Measurements from ENCODE around the gene TMEM233.

Gene TMEM233

DNA sequence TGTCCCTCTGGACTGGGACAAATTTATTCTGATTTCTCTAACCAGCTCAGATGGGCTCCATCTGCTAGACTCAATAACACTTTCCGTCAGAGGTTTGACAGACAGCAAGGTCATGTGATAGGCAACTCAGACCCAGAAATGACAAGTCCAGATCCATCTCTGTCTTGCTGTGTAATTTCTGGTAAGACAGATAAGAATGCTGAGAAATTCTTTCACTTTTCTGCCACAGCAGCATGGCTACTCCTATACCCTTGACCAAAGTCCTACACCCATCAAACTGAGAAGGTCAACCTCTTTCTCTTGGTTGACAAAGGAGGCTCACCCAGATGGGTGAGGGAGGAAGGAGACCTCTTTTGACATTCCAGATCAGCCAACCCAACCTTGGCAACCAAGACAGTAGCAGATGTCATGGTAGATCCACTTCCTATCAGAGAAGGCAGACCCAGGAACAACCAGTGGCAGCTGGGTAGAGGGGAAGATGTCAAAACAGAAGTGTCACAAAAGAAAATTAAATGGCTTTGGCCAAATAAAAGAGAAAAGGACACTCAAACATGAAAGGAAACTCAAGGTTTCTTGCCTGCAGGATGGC is 37.5 kb downstream of the TMEM233 start:
- no CpG with 5 or more reads among the region's 1 CpG for WGBS (ENCODE audit: extremely low coverage, insufficient coverage, insufficient read length)
- no peaks in the 10 kb centered on the region for H3K4me1 ChIP-seq (ENCODE audit: control insufficient read depth in 1 of 2, insufficient read depth in 2 of 2, low read length in 2 of 2)
- no peak overlapping the region for H4K8ac ChIP-seq (ENCODE audit: low read depth, low read length)
- H3K23ac ChIP-seq (ENCODE audit: low read length), result no peak overlapping the region
- no peak overlapping the region for H2BK120ac ChIP-seq (ENCODE audit: insufficient read depth, low read length, poor library complexity)
- H3K79me2 ChIP-seq (ENCODE audit: control insufficient read depth, insufficient read depth, low read length, poor library complexity), result no peaks in the 10 kb centered on the region
- no peak overlapping the region for H3K14ac ChIP-seq (ENCODE audit: low read length)
- no peaks in the 10 kb centered on the region for H3K36me3 ChIP-seq (ENCODE audit: control insufficient read depth in 1 of 2, insufficient read depth in 2 of 2, low read length in 2 of 2)
- H4K91ac ChIP-seq (ENCODE audit: low read depth, low read length), result no peak overlapping the region
- no peak overlapping the region for H3K4me3 ChIP-seq (ENCODE audit: low read depth, low read length)
- H3K18ac ChIP-seq (ENCODE audit: low read length), result no peak overlapping the region
- H3K9me3 ChIP-seq (ENCODE audit: insufficient read depth, low read depth, low read length), result no peaks in the 10 kb centered on the region
- H3K4me2 ChIP-seq (ENCODE audit: low read length), result no peak overlapping the region
- no peak overlapping the region for H3K4ac ChIP-seq (ENCODE audit: low read depth, low read length)
- H3K79me1 ChIP-seq (ENCODE audit: low read length), result no peaks in the 10 kb centered on the region
- no peak for DNase-seq
- no peak overlapping the region for H2BK5ac ChIP-seq (ENCODE audit: low read depth, low read length, poor library complexity)
- no peak overlapping the region for H4K12ac ChIP-seq (ENCODE audit: low read depth, low read length)
- no peak overlapping the region for H2BK12ac ChIP-seq (ENCODE audit: low read length)
- H3K27me3 ChIP-seq (ENCODE audit: insufficient read depth, low read length), result no peaks in the 10 kb centered on the region
- H2AK5ac ChIP-seq (ENCODE audit: low read length), result no peak overlapping the region
- H3K27ac ChIP-seq (ENCODE audit: low read depth, low read length), result no peak overlapping the region
- no peak overlapping the region for H3K9ac ChIP-seq (ENCODE audit: low read length)
- H2AFZ ChIP-seq (ENCODE audit: insufficient read depth, low read length, poor library complexity), result no peak overlapping the region

DNA sequence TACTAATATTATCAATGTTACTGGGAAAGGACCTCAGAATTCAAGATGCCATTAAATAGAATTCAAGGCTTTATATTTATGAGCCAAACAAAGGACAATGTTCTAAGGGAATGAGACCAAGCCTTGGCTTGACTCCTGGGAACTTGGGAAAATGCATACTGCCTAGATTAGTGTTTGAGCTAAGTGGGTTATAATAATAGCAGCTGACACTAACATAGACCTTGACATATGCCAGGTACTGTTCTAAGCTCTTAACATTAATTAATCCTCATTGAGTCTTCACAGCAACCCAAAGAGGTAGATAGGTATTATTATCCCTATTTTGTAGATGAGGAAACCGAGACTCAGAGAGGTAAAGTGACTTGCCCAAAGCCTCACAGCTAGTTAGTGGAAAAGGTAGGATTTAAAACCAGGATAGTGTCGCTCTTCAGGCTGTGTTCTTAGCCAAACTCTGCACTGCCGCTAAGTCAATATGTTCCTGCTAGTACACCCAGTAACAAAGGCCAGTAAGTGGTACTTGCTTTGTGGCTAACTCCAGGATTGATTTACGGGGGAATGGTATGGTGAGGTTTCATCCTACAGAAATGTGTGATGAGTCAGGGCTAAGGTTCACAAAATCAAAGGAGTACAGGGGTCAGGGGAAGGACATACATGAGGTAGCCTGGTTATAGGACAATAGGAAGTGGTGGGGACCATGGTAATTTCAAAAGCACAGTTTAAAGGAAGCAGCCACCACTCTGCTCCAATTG is 38.5 kb downstream of the TMEM233 start:
- DNase-seq, result no peak
- no peak overlapping the region for H4K91ac ChIP-seq (ENCODE audit: low read depth, low read length)
- no peaks in the 10 kb centered on the region for H3K36me3 ChIP-seq (ENCODE audit: control insufficient read depth in 1 of 2, insufficient read depth in 2 of 2, low read length in 2 of 2)
- no peak overlapping the region for H4K8ac ChIP-seq (ENCODE audit: low read depth, low read length)
- WGBS (ENCODE audit: extremely low coverage, insufficient coverage, insufficient read length), result no CpG with 5 or more reads among the region's 4 CpGs
- no peaks in the 10 kb centered on the region for H3K4me1 ChIP-seq (ENCODE audit: control insufficient read depth in 1 of 2, insufficient read depth in 2 of 2, low read length in 2 of 2)
- H3K23ac ChIP-seq (ENCODE audit: low read length), result no peak overlapping the region
- H3K4me3 ChIP-seq (ENCODE audit: low read depth, low read length), result no peak overlapping the region
- no peaks in the 10 kb centered on the region for H3K79me1 ChIP-seq (ENCODE audit: low read length)
- H3K27me3 ChIP-seq (ENCODE audit: insufficient read depth, low read length), result no peaks in the 10 kb centered on the region
- no peak overlapping the region for H3K4ac ChIP-seq (ENCODE audit: low read depth, low read length)
- no peak overlapping the region for H3K18ac ChIP-seq (ENCODE audit: low read length)
- H2AK5ac ChIP-seq (ENCODE audit: low read length), result no peak overlapping the region
- no peak overlapping the region for H2BK12ac ChIP-seq (ENCODE audit: low read length)
- H4K12ac ChIP-seq (ENCODE audit: low read depth, low read length), result no peak overlapping the region
- no peak overlapping the region for H2BK120ac ChIP-seq (ENCODE audit: insufficient read depth, low read length, poor library complexity)
- H2BK5ac ChIP-seq (ENCODE audit: low read depth, low read length, poor library complexity), result no peak overlapping the region
- no peak overlapping the region for H3K9ac ChIP-seq (ENCODE audit: low read length)
- H3K14ac ChIP-seq (ENCODE audit: low read length), result no peak overlapping the region
- no peaks in the 10 kb centered on the region for H3K9me3 ChIP-seq (ENCODE audit: insufficient read depth, low read depth, low read length)
- no peaks in the 10 kb centered on the region for H3K79me2 ChIP-seq (ENCODE audit: control insufficient read depth, insufficient read depth, low read length, poor library complexity)
- H2AFZ ChIP-seq (ENCODE audit: insufficient read depth, low read length, poor library complexity), result no peak overlapping the region
- no peak overlapping the region for H3K4me2 ChIP-seq (ENCODE audit: low read length)
- no peak overlapping the region for H3K27ac ChIP-seq (ENCODE audit: low read depth, low read length)

DNA sequence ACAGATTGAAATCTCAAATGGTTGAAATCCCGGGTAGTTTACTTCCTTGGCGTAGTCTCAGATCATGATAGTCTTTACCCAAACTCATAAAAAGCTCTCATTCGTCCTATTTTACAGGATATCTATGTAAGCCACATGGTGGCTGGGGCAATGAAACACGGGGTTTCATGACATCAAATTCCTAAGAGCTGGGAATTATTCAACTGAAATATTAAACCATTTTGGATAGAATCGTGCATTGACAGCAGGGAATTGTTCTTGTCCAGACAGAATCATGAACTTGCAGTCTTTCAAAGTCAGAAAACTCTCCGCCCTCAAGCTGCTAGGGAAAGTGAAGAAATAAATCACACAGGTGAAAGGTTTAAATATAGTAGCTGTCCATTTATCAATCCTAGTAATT is 41.2 kb downstream of the TMEM233 start:
- Histone ChIP-seq H3K79me1 (ENCODE audit: low read length) (no peaks in the 10 kb centered on the region), H3K27me3 (ENCODE audit: insufficient read depth, low read length) (no peaks in the 10 kb centered on the region), H2AK5ac (ENCODE audit: low read length) (no peak overlapping the region), H3K23ac (ENCODE audit: low read length) (no peak overlapping the region), H3K4me2 (ENCODE audit: low read length) (no peak overlapping the region), H2BK120ac (ENCODE audit: insufficient read depth, low read length, poor library complexity) (no peak overlapping the region), H3K36me3 (ENCODE audit: control insufficient read depth in 1 of 2, insufficient read depth in 2 of 2, low read length in 2 of 2) (no peaks in the 10 kb centered on the region), H2BK5ac (ENCODE audit: low read depth, low read length, poor library complexity) (no peak overlapping the region), H4K12ac (ENCODE audit: low read depth, low read length) (no peak overlapping the region), H2BK12ac (ENCODE audit: low read length) (no peak overlapping the region), H3K14ac (ENCODE audit: low read length) (no peak overlapping the region), H2AFZ (ENCODE audit: insufficient read depth, low read length, poor library complexity) (no peak overlapping the region), H3K4me3 (ENCODE audit: low read depth, low read length) (no peak overlapping the region), H4K91ac (ENCODE audit: low read depth, low read length) (no peak overlapping the region), H3K79me2 (ENCODE audit: control insufficient read depth, insufficient read depth, low read length, poor library complexity) (no peaks in the 10 kb centered on the region), H3K18ac (ENCODE audit: low read length) (no peak overlapping the region), H3K4ac (ENCODE audit: low read depth, low read length) (no peak overlapping the region), H3K27ac (ENCODE audit: low read depth, low read length) (no peak overlapping the region), H3K9me3 (ENCODE audit: insufficient read depth, low read depth, low read length) (no peaks in the 10 kb centered on the region), H3K9ac (ENCODE audit: low read length) (no peak overlapping the region), H4K8ac (ENCODE audit: low read depth, low read length) (no peak overlapping the region), H3K4me1 (ENCODE audit: control insufficient read depth in 1 of 2, insufficient read depth in 2 of 2, low read length in 2 of 2) (no peaks in the 10 kb centered on the region)
- WGBS (ENCODE audit: extremely low coverage, insufficient coverage, insufficient read length), result no CpG with 5 or more reads among the region's 6 CpGs
- DNase-seq, result no peak

DNA sequence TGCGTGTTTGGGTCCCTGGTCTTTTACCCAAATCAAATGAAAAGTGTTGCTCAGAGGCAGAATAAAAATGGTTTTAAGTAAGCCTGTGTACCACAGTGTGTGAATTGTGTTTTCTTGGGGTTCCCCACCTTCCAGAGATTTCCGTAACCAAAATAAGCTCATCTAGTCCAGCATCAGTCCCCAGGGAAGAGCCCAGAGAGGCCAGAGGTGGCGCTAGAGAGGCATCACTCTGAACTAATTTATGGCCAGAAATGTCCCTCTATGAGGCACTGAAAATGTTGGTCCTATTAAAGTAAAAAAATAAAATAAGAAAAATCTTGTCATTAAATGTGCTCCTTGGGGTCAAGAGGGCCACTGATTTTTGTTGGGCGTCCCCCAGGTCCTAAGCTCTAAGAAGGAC is 49.4 kb downstream of the TMEM233 start:
- Histone ChIP-seq H2BK120ac (ENCODE audit: insufficient read depth, low read length, poor library complexity) (no peak overlapping the region), H3K23ac (ENCODE audit: low read length) (no peak overlapping the region), H3K4ac (ENCODE audit: low read depth, low read length) (no peak overlapping the region), H3K79me2 (ENCODE audit: control insufficient read depth, insufficient read depth, low read length, poor library complexity) (no peaks in the 10 kb centered on the region), H2BK5ac (ENCODE audit: low read depth, low read length, poor library complexity) (no peak overlapping the region), H3K4me2 (ENCODE audit: low read length) (no peak overlapping the region), H4K12ac (ENCODE audit: low read depth, low read length) (no peak overlapping the region), H3K27ac (ENCODE audit: low read depth, low read length) (no peak overlapping the region), H3K9ac (ENCODE audit: low read length) (no peak overlapping the region), H4K8ac (ENCODE audit: low read depth, low read length) (no peak overlapping the region), H3K18ac (ENCODE audit: low read length) (no peak overlapping the region), H3K27me3 (ENCODE audit: insufficient read depth, low read length) (no peaks in the 10 kb centered on the region), H3K4me3 (ENCODE audit: low read depth, low read length) (no peak overlapping the region), H2AK5ac (ENCODE audit: low read length) (no peak overlapping the region), H3K4me1 (ENCODE audit: control insufficient read depth in 1 of 2, insufficient read depth in 2 of 2, low read length in 2 of 2) (no peaks in the 10 kb centered on the region), H3K9me3 (ENCODE audit: insufficient read depth, low read depth, low read length) (no peaks in the 10 kb centered on the region), H4K91ac (ENCODE audit: low read depth, low read length) (no peak overlapping the region), H3K36me3 (ENCODE audit: control insufficient read depth in 1 of 2, insufficient read depth in 2 of 2, low read length in 2 of 2) (no peaks in the 10 kb centered on the region), H3K79me1 (ENCODE audit: low read length) (no peaks in the 10 kb centered on the region), H3K14ac (ENCODE audit: low read length) (no peak overlapping the region), H2AFZ (ENCODE audit: insufficient read depth, low read length, poor library complexity) (no peak overlapping the region), H2BK12ac (ENCODE audit: low read length) (no peak overlapping the region)
- WGBS (ENCODE audit: extremely low coverage, insufficient coverage, insufficient read length), result no CpG with 5 or more reads among the region's 4 CpGs
- DNase-seq, result no peak
